ENCODE measurements around the gene PDE4A. TPM values are rescaled to one million over a fixed set of nuclear protein-coding genes. Genes with fewer than 3 reads are reported as not detected.

Gene PDE4A
- total and polyA plus RNA-seq, 2 of the 8 experiments (the other 6 are each of a cell fraction or from before 2014, with no cell fraction given) = 2.0 to 4.4 TPM

- Histone ChIP-seq H3K56ac (replicated peaks; ENCODE audit: insufficient read length, low read depth, low read length) (no peak overlapping the region), H2AFZ (ENCODE audit: low read length) (no peak overlapping the region), H2BK12ac (ENCODE audit: low read depth, low read length) (peak overlapping the region; percentile 17; the same call in 1 of the 2 replicates), H3K36me3 (ENCODE audit: control insufficient read depth in 2 of 4, insufficient read depth in 4 of 4, low read length in 3 of 4) (no peaks in the 10 kb centered on the region), H3K4me1 (replicated peaks in 1 of 4; ENCODE audit: control insufficient read depth in 3 of 4, insufficient read depth in 4 of 4, low read length in 3 of 4) (peaks cover 0 to 18% (median 6%) of the 10 kb centered on the region in 4 experiments; a peak in 4 of 7 replicates), H3K27me3 (replicated peaks in 1 of 4; ENCODE audit: control insufficient read depth in 3 of 4, extremely low read depth in 1 of 4, insufficient read depth in 3 of 4, low read length in 3 of 4) (peaks cover 46 to 93% (median 78%) of the 10 kb centered on the region in 4 experiments), H3K23me2 (ENCODE audit: low read depth, low read length) (peaks cover 14% of the 10 kb centered on the region; the same call in 1 of the 2 replicates), H3K18ac (ENCODE audit: extremely low read depth, low read length) (no peak overlapping the region; the same call in 1 of the 2 replicates), H4K5ac (ENCODE audit: insufficient read length, low read depth, low read length) (no peak overlapping the region), H3K79me1 (ENCODE audit: low read depth, low read length) (no peaks in the 10 kb centered on the region), H4K91ac (replicated peaks; ENCODE audit: insufficient read length, low read length) (no peak overlapping the region), H3K9me3 (ENCODE audit: insufficient read depth in 2 of 2, low read depth in 1 of 2, low read length in 1 of 2) (no peaks in the 10 kb centered on the region), H3K23ac (ENCODE audit: insufficient read length) (no peak overlapping the region), H3K14ac (ENCODE audit: insufficient read length) (no peak overlapping the region), H3K4me2 (ENCODE audit: insufficient read depth in 1 of 2, low read depth in 2 of 2, low read length in 2 of 2) (peak overlapping the region; percentile 5 to 78), H4K20me1 (replicated peaks in 1 of 2; ENCODE audit: control insufficient read depth in 1 of 2, insufficient read depth in 2 of 2, low read length in 2 of 2) (peaks cover 0 to 15% of the 10 kb centered on the region in 2 experiments), H3K79me2 (ENCODE audit: control insufficient read depth in 1 of 2, insufficient read depth in 2 of 2, low read length in 2 of 2) (no peaks in the 10 kb centered on the region), H3K27ac (ENCODE audit: low read depth, low read length) (no peak overlapping the region), H2BK5ac (ENCODE audit: low read depth, low read length) (no peak overlapping the region), H2BK120ac (replicated peaks; ENCODE audit: low read depth, low read length) (no peak overlapping the region), H2BK15ac (ENCODE audit: low read length) (no peak overlapping the region), H3K4me3 (ENCODE audit: extremely low read depth in 1 of 4, insufficient read depth in 2 of 4, low read depth in 3 of 4, low read length in 4 of 4) (peak overlapping the region; percentile 2 to 52 (median 32); a peak in 5 of 8 replicates), H4K8ac (ENCODE audit: extremely low read depth, insufficient read depth, low read length) (peak overlapping the region; percentile 63; the same call in 1 of the 2 replicates), H2BK20ac (ENCODE audit: low read length) (no peak overlapping the region), H2AK5ac (ENCODE audit: low read depth, low read length) (no peak overlapping the region), H3K9ac (replicated peaks in 1 of 4; ENCODE audit: extremely low read depth in 1 of 4, low read depth in 3 of 4, low read length in 3 of 4) (no peak overlapping the region), H3K4ac (replicated peaks; ENCODE audit: insufficient read length, low read depth, low read length) (no peak overlapping the region)
- FAIRE-seq = no peak
- POLR2A ChIA-PET (ENCODE audit: partially characterized antibody) = interaction anchor here (1.1 kb wide), 1 partner anchor 21 kb away, joined by 3 read pairs; the partner anchor contains the start of gene CDC37
- DNase-seq (ENCODE audit: low read depth in 1 of 2, low spot score in 2 of 2) = peak in 1 of 2 experiments; percentile 97
- WGBS, 2 experiments (ENCODE audit: extremely low coverage in 1 of 2, insufficient coverage in 1 of 2, insufficient read length in 1 of 2, insufficient replicate concordance in 2 of 2, low coverage in 1 of 2, low lambda C conversion rate in 2 of 2, missing lambda C conversion rate in 1 of 2) = 10% methylated on average over 31 of the region's 38 CpGs; no CpG with 5 or more reads in 1 of the 2 experiments
- CTCF ChIA-PET (ENCODE audit: partially characterized antibody) = interaction anchor here (0.8 to 4.8 kb wide), 18 partner anchors 10 to 220 kb away, joined by 3 to 38 read pairs (median 4); partner anchors contain the start of gene CDC37
- TF ChIP-seq SIN3A (conservative IDR thresholded peaks at IDR 0.05 in 1 of 2, IDR thresholded peaks at IDR 0.05 in 1 of 2; ENCODE audit: low read depth in 1 of 2, low read length in 2 of 2) (0 out of 4 replicates have a peak, but pooled peaks of 1 of the 2 experiments have one; percentile 49), KDM4A (IDR thresholded peaks at IDR 0.05; ENCODE audit: low read depth, low read length, severe bottlenecking) (peak; percentile 45), CTBP2 (IDR thresholded peaks at IDR 0.05; ENCODE audit: borderline replicate concordance, insufficient read depth, insufficient read length, low read length) (no peak)
- TF ChIP-seq, protein P1, sequence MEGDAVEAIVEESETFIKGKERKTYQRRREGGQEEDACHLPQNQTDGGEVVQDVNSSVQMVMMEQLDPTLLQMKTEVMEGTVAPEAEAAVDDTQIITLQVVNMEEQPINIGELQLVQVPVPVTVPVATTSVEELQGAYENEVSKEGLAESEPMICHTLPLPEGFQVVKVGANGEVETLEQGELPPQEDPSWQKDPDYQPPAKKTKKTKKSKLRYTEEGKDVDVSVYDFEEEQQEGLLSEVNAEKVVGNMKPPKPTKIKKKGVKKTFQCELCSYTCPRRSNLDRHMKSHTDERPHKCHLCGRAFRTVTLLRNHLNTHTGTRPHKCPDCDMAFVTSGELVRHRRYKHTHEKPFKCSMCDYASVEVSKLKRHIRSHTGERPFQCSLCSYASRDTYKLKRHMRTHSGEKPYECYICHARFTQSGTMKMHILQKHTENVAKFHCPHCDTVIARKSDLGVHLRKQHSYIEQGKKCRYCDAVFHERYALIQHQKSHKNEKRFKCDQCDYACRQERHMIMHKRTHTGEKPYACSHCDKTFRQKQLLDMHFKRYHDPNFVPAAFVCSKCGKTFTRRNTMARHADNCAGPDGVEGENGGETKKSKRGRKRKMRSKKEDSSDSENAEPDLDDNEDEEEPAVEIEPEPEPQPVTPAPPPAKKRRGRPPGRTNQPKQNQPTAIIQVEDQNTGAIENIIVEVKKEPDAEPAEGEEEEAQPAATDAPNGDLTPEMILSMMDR (IDR thresholded peaks at IDR 0.05; ENCODE audit: control extremely low read depth in 1 of 3, insufficient read depth in 1 of 3, low read depth in 1 of 3, low read length in 3 of 3) = peak; percentile 84 to 94 (median 84)
Observed at GRCh38 chr19:10424011-10424637, 3.8 kb downstream of the PDE4A start.

All from H1 (cell line).